Muscle layer of duodenum (tissue), 2 donors: ENCODE data around the gene C17orf113.
"Not testable (repeated sequence)": the region's sequence is repeated elsewhere in the genome, so short reads cannot be mapped to it uniquely, and the experiment has no call there.

Experiments
- H3K27ac ChIP-seq: one replicate; pipeline ENCODE4 v1.7.0; 2013; ENCODE audit warnings: mild to moderate bottlenecking, low read length
- H3K27me3 ChIP-seq: one replicate; pipeline ENCODE4 v1.7.0; 2013; ENCODE audit warnings: low read depth, mild to moderate bottlenecking, control low read depth, low read length
- H3K36me3 ChIP-seq, 2 donors: one replicate each; pipeline ENCODE4 v1.7.0; 2013; ENCODE audit warnings: low read length in 2 of 2, control low read depth in 1 of 2, mild to moderate bottlenecking in 1 of 2; ENCODE audit not compliant: insufficient read depth in 2 of 2, control insufficient read depth in 1 of 2
- H3K4me1 ChIP-seq, 2 donors: one replicate each; pipeline ENCODE4 v1.7.0; 2013; ENCODE audit warnings: low read length in 2 of 2, mild to moderate bottlenecking in 2 of 2, control low read depth in 1 of 2, moderate library complexity in 1 of 2; ENCODE audit not compliant: insufficient read depth in 2 of 2, control insufficient read depth in 1 of 2
- H3K4me3 ChIP-seq, 2 donors: one replicate each; pipeline ENCODE4 v1.7.0; 2013; ENCODE audit warnings: low read length in 2 of 2, low read depth in 1 of 2, mild to moderate bottlenecking in 1 of 2
- H3K9me3 ChIP-seq, 2 donors: one replicate each; pipeline ENCODE4 v1.7.0; 2013; ENCODE audit warnings: low read length in 2 of 2, control low read depth in 1 of 2, mild to moderate bottlenecking in 1 of 2; ENCODE audit not compliant: control insufficient read depth in 1 of 2
- donor health status: healthy.

Gene C17orf113

GRCh38 chr17:42010266-42010680, 40.1 kb downstream of the C17orf113 start:
- H3K4me1 ChIP-seq: peaks cover 6 to 26% of the 10 kb centered on the region in 2 donors
- not testable (repeated sequence) for H3K9me3 ChIP-seq, H3K27ac ChIP-seq, H3K27me3 ChIP-seq, H3K4me3 ChIP-seq, H3K36me3 ChIP-seq

GRCh38 chr17:42009170-42009569, 41.2 kb downstream of the C17orf113 start:
- Histone ChIP-seq H3K4me1 (peaks cover 6 to 18% of the 10 kb centered on the region in 2 donors), H3K9me3 (no peaks in the 10 kb centered on the region), H3K36me3 (no peaks in the 10 kb centered on the region), H3K27ac (no peak overlapping the region), H3K4me3 (no peak overlapping the region), H3K27me3 (no peaks in the 10 kb centered on the region)

GRCh38 chr17:42005166-42005565, 45.2 kb downstream of the C17orf113 start:
- Histone ChIP-seq H3K27me3 (no peaks in the 10 kb centered on the region), H3K4me3 (no peak overlapping the region), H3K36me3 (peaks cover 4 to 12% of the 10 kb centered on the region in 2 donors), H3K9me3 (no peaks in the 10 kb centered on the region), H3K27ac (no peak overlapping the region), H3K4me1 (peaks cover 0 to 17% of the 10 kb centered on the region in 2 donors)

- H3K27ac ChIP-seq: peak overlapping the region; percentile 27
- peak overlapping the region in 1 of 2 donors; percentile 31 for H3K4me3 ChIP-seq
- H3K4me1 ChIP-seq: peaks cover 0 to 17% of the 10 kb centered on the region in 2 donors
- H3K9me3 ChIP-seq: no peaks in the 10 kb centered on the region
- H3K36me3 ChIP-seq: peaks cover 11 to 27% of the 10 kb centered on the region in 2 donors
- no peaks in the 10 kb centered on the region for H3K27me3 ChIP-seq
These were observed 47.6 kb downstream of the C17orf113 start for GRCh38 chr17:42002792-42003301.

GRCh38 chr17:42002175-42002791, 48.1 kb downstream of the C17orf113 start:
- H3K4me3 ChIP-seq: no peak overlapping the region
- no peak overlapping the region for H3K27ac ChIP-seq
- H3K9me3 ChIP-seq: no peaks in the 10 kb centered on the region
- peaks cover 0 to 17% of the 10 kb centered on the region in 2 donors for H3K4me1 ChIP-seq
- H3K36me3 ChIP-seq: peaks cover 11 to 33% of the 10 kb centered on the region in 2 donors
- H3K27me3 ChIP-seq: no peaks in the 10 kb centered on the region

GRCh38 chr17:42001729-42002128, 48.7 kb downstream of the C17orf113 start:
- Histone ChIP-seq H3K27ac (no peak overlapping the region), H3K4me1 (peaks cover 0 to 17% of the 10 kb centered on the region in 2 donors), H3K4me3 (no peak overlapping the region), H3K27me3 (no peaks in the 10 kb centered on the region), H3K9me3 (no peaks in the 10 kb centered on the region), H3K36me3 (peaks cover 15 to 38% of the 10 kb centered on the region in 2 donors)

- no peaks in the 10 kb centered on the region for H3K27me3 ChIP-seq
- H3K4me1 ChIP-seq: peaks cover 0 to 17% of the 10 kb centered on the region in 2 donors
- H3K27ac ChIP-seq: no peak overlapping the region
- no peaks in the 10 kb centered on the region for H3K9me3 ChIP-seq
- no peak overlapping the region for H3K4me3 ChIP-seq
- peaks cover 25 to 50% of the 10 kb centered on the region in 2 donors for H3K36me3 ChIP-seq
These were observed 49.8 kb downstream of the C17orf113 start for GRCh38 chr17:42000413-42001133.

- Histone ChIP-seq H3K27me3 (no peaks in the 10 kb centered on the region), H3K27ac (no peak overlapping the region), H3K4me3 (no peak overlapping the region), H3K36me3 (peaks cover 37 to 65% of the 10 kb centered on the region in 2 donors), H3K4me1 (peaks cover 0 to 17% of the 10 kb centered on the region in 2 donors), H3K9me3 (no peaks in the 10 kb centered on the region)
These were observed 51.9 kb downstream of the C17orf113 start for GRCh38 chr17:41998497-41998896.

- H3K27ac ChIP-seq: no peak overlapping the region
- H3K36me3 ChIP-seq: peaks cover 39 to 80% of the 10 kb centered on the region in 2 donors
- no peak overlapping the region for H3K4me3 ChIP-seq
These were observed 53.6 kb downstream of the C17orf113 start for GRCh38 chr17:41996855-41997164.

GRCh38 chr17:41992576-41992975, 57.8 kb downstream of the C17orf113 start:
- H3K4me3 ChIP-seq: no peak overlapping the region
- H3K4me1 ChIP-seq: no peaks in the 10 kb centered on the region
- H3K27me3 ChIP-seq: no peaks in the 10 kb centered on the region
- no peak overlapping the region for H3K27ac ChIP-seq
- peaks cover 59 to 93% of the 10 kb centered on the region in 2 donors for H3K36me3 ChIP-seq
- H3K9me3 ChIP-seq: no peaks in the 10 kb centered on the region

More at GRCh38 chr17:41996855-41997164, 53.6 kb downstream of the C17orf113 start:
- Histone ChIP-seq H3K4me1 (peaks cover 0 to 6% of the 10 kb centered on the region in 2 donors), H3K9me3 (no peaks in the 10 kb centered on the region), H3K27me3 (no peaks in the 10 kb centered on the region)

- H3K9me3 ChIP-seq: no peaks in the 10 kb centered on the region
- no peaks in the 10 kb centered on the region for H3K27me3 ChIP-seq
- no peaks in the 10 kb centered on the region for H3K4me1 ChIP-seq
- H3K36me3 ChIP-seq: peaks cover 57 to 90% of the 10 kb centered on the region in 2 donors
- H3K4me3 ChIP-seq: no peak overlapping the region
- H3K27ac ChIP-seq: no peak overlapping the region
These were observed 60.5 kb downstream of the C17orf113 start for GRCh38 chr17:41989702-41990419.
